WTC11 (cell line): ENCODE measurements around the gene CCM2L. TPM values are rescaled to one million over a fixed set of nuclear protein-coding genes. Genes with fewer than 3 reads are reported as not detected.

Source experiments
- ATAC-seq: fragments of 200-7000 bp; cut with Tn5 transposase; 2 replicates; pipeline ENCODE4 v1.10.0; 2021; ENCODE audit warnings: mild to moderate bottlenecking, moderate library complexity
- CTCF ChIA-PET: fragments of 300-600 bp; sonication (Branson Sonifier 250); formaldehyde crosslinking; loops from one replicate; lab custom pipeline; 2021; ENCODE audit warnings: antibody characterized with exemption; lab: Charles Lee
- POLR2A ChIA-PET: fragments of 350-600 bp; sonication (Branson Sonifier 250); formaldehyde crosslinking; loops from one replicate; lab custom pipeline; 2021; ENCODE audit warnings: antibody characterized with exemption; lab: Charles Lee
- DNase-seq: peaks from one replicate; pipeline ENCODE4 v3.0.0; 2021; ENCODE audit warnings: low spot score
- H3K27ac Mint-ChIP-seq: 2 replicates; pipeline ENCODE4 v1.8.0; 2021; ENCODE audit warnings: mixed read lengths
- H3K27me3 Mint-ChIP-seq: 2 replicates; pipeline ENCODE4 v1.8.0; 2021; ENCODE audit warnings: low read depth, mild to moderate bottlenecking, moderate library complexity, mixed read lengths
- H3K36me3 Mint-ChIP-seq: 2 replicates; pipeline ENCODE4 v1.8.0; 2021; ENCODE audit warnings: mixed read lengths
- H3K4me1 Mint-ChIP-seq: 2 replicates; pipeline ENCODE4 v1.8.0; 2022; ENCODE audit warnings: mixed read lengths
- H3K4me3 Mint-ChIP-seq: 2 replicates; pipeline ENCODE4 v1.8.0; 2021; ENCODE audit warnings: mild to moderate bottlenecking, moderate library complexity, mixed read lengths
- H3K9me3 Mint-ChIP-seq: 2 replicates; pipeline ENCODE4 v1.8.0; 2021; ENCODE audit warnings: mixed read lengths
- CBFB ChIP-seq: sonication (generic); formaldehyde crosslinking; IDR thresholded peaks from 2 replicates; pipeline ENCODE4 v1.8.1; 2022; ENCODE audit warnings: mild to moderate bottlenecking, low read depth, missing genetic modification reagents
- CREM ChIP-seq: sonication (generic); formaldehyde crosslinking; IDR thresholded peaks from 2 replicates; pipeline ENCODE4 v1.8.1; 2022; ENCODE audit warnings: mild to moderate bottlenecking, missing genetic modification reagents, moderate library complexity
- FOXK1 ChIP-seq: sonication (generic); formaldehyde crosslinking; IDR thresholded peaks from 2 replicates; pipeline ENCODE4 v1.8.0; 2022; ENCODE audit warnings: mild to moderate bottlenecking, moderate library complexity, missing genetic modification reagents
- HMGA2 ChIP-seq: fragments of 250-450 bp; sonication (Bioruptor Pico); IDR thresholded peaks from 2 replicates; pipeline ENCODE4 v1.4.0; 2021; ENCODE audit warnings: mild to moderate bottlenecking, moderate library complexity
- JUN ChIP-seq: sonication (generic); formaldehyde crosslinking; IDR thresholded peaks from 2 replicates; pipeline ENCODE4 v1.8.0; 2023; ENCODE audit warnings: mild to moderate bottlenecking, missing genetic modification reagents
- NR3C1 ChIP-seq: sonication (generic); formaldehyde crosslinking; conservative IDR thresholded peaks from 2 replicates; pipeline ENCODE4 v1.8.1; 2023; ENCODE audit warnings: low read depth, mild to moderate bottlenecking, missing genetic modification reagents
- OVOL2 ChIP-seq: fragments of 250-450 bp; sonication (Bioruptor Pico); IDR thresholded peaks from 2 replicates; pipeline ENCODE4 v1.9.0; 2021; ENCODE audit warnings: mild to moderate bottlenecking, borderline replicate concordance
- RORB ChIP-seq: fragments of 250-450 bp; sonication (Bioruptor Pico); IDR thresholded peaks from 2 replicates; pipeline ENCODE4 v1.9.0; 2021; ENCODE audit warnings: mild to moderate bottlenecking
- SMAD3 ChIP-seq: sonication (generic); formaldehyde crosslinking; IDR thresholded peaks from 2 replicates; pipeline ENCODE4 v1.8.0; 2022; ENCODE audit warnings: missing genetic modification reagents, mild to moderate bottlenecking, borderline replicate concordance
- SMAD4 ChIP-seq: sonication (generic); formaldehyde crosslinking; IDR thresholded peaks from 2 replicates; pipeline ENCODE4 v1.8.0; 2022; ENCODE audit warnings: mild to moderate bottlenecking, missing genetic modification reagents
- SP1 ChIP-seq: sonication (generic); formaldehyde crosslinking; conservative IDR thresholded peaks from 2 replicates; pipeline ENCODE4 v1.8.1; 2022; ENCODE audit warnings: missing genetic modification reagents
- ZNF138 ChIP-seq: sonication (generic); formaldehyde crosslinking; conservative IDR thresholded peaks from 2 replicates; pipeline ENCODE4 v1.8.1; 2022; ENCODE audit warnings: mild to moderate bottlenecking, moderate library complexity, missing genetic modification reagents
- ZNF263 ChIP-seq: sonication (generic); formaldehyde crosslinking; IDR thresholded peaks from 2 replicates; pipeline ENCODE4 v1.8.1; 2022; ENCODE audit warnings: low read depth, mild to moderate bottlenecking, moderate library complexity, missing genetic modification reagents
- ZNF423 ChIP-seq: fragments of 250-450 bp; sonication (Bioruptor Pico); IDR thresholded peaks from 2 replicates; pipeline ENCODE4 v2.1.2; 2022; ENCODE audit warnings: mild to moderate bottlenecking, moderate library complexity
- total RNA-seq: library from RNA; stranded (reverse); gene quantifications from 3 replicates; pipeline ENCODE4 v1.2.3, GENCODE V29; 2021
- TF ChIP-seq, protein P1 (sequence below): fragments of 250-450 bp; sonication (Bioruptor Pico); IDR thresholded peaks from 2 replicates; pipeline ENCODE4 v1.9.0; 2021; ENCODE audit warnings: mild to moderate bottlenecking, borderline replicate concordance
- TF ChIP-seq, protein P2 (sequence below): sonication (generic); formaldehyde crosslinking; IDR thresholded peaks from 2 replicates; pipeline ENCODE4 v1.8.0; 2023; ENCODE audit warnings: mild to moderate bottlenecking, missing genetic modification reagents
- TF ChIP-seq, protein P3 (sequence below): sonication (generic); formaldehyde crosslinking; IDR thresholded peaks from 2 replicates; pipeline ENCODE4 v1.8.0; 2023; ENCODE audit warnings: missing genetic modification reagents, mild to moderate bottlenecking, borderline replicate concordance

Gene CCM2L
- total RNA-seq, 1 experiment from 2014 or later = 7.8 TPM

DNA sequence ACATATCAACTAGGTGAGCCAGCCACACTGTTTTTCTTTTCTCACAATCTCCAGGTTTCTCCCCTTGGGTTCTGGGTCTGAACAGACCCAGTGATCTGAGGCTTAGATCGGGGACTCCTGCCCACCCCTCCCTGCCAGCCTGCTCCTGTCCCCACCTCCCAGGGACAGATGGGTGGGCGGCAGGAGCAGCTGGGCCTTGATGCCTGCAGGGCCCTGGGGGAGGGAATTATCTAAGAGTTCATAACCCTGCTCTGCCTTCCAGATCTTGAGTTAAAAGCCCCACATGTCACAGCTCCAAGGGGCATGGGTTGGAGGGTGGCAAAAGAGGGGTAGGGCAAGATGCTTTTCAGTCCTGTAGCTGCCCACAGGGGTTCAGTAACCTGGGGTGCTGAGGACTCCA lies 47.5 kb upstream of the CCM2L start:
- TF ChIP-seq, protein P1, sequence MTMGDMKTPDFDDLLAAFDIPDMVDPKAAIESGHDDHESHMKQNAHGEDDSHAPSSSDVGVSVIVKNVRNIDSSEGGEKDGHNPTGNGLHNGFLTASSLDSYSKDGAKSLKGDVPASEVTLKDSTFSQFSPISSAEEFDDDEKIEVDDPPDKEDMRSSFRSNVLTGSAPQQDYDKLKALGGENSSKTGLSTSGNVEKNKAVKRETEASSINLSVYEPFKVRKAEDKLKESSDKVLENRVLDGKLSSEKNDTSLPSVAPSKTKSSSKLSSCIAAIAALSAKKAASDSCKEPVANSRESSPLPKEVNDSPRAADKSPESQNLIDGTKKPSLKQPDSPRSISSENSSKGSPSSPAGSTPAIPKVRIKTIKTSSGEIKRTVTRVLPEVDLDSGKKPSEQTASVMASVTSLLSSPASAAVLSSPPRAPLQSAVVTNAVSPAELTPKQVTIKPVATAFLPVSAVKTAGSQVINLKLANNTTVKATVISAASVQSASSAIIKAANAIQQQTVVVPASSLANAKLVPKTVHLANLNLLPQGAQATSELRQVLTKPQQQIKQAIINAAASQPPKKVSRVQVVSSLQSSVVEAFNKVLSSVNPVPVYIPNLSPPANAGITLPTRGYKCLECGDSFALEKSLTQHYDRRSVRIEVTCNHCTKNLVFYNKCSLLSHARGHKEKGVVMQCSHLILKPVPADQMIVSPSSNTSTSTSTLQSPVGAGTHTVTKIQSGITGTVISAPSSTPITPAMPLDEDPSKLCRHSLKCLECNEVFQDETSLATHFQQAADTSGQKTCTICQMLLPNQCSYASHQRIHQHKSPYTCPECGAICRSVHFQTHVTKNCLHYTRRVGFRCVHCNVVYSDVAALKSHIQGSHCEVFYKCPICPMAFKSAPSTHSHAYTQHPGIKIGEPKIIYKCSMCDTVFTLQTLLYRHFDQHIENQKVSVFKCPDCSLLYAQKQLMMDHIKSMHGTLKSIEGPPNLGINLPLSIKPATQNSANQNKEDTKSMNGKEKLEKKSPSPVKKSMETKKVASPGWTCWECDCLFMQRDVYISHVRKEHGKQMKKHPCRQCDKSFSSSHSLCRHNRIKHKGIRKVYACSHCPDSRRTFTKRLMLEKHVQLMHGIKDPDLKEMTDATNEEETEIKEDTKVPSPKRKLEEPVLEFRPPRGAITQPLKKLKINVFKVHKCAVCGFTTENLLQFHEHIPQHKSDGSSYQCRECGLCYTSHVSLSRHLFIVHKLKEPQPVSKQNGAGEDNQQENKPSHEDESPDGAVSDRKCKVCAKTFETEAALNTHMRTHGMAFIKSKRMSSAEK = no peak
- TF ChIP-seq SMAD3 (no peak), ZNF263 (no peak), JUN (CRISPR knock-in tag) (no peak), HMGA2 (CRISPR knock-in tag) (no peak), ZNF423 (CRISPR knock-in tag) (no peak), ZNF138 (no peak), CBFB (CRISPR knock-in tag) (no peak), SMAD4 (no peak), OVOL2 (CRISPR knock-in tag) (no peak), SP1 (CRISPR knock-in tag) (no peak), RORB (CRISPR knock-in tag) (no peak), CREM (CRISPR knock-in tag) (no peak), NR3C1 (CRISPR knock-in tag) (no peak), FOXK1 (CRISPR knock-in tag) (no peak)
- TF ChIP-seq, protein P2, sequence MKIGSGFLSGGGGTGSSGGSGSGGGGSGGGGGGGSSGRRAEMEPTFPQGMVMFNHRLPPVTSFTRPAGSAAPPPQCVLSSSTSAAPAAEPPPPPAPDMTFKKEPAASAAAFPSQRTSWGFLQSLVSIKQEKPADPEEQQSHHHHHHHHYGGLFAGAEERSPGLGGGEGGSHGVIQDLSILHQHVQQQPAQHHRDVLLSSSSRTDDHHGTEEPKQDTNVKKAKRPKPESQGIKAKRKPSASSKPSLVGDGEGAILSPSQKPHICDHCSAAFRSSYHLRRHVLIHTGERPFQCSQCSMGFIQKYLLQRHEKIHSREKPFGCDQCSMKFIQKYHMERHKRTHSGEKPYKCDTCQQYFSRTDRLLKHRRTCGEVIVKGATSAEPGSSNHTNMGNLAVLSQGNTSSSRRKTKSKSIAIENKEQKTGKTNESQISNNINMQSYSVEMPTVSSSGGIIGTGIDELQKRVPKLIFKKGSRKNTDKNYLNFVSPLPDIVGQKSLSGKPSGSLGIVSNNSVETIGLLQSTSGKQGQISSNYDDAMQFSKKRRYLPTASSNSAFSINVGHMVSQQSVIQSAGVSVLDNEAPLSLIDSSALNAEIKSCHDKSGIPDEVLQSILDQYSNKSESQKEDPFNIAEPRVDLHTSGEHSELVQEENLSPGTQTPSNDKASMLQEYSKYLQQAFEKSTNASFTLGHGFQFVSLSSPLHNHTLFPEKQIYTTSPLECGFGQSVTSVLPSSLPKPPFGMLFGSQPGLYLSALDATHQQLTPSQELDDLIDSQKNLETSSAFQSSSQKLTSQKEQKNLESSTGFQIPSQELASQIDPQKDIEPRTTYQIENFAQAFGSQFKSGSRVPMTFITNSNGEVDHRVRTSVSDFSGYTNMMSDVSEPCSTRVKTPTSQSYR (CRISPR knock-in tag) = no peak
- TF ChIP-seq, protein P3, sequence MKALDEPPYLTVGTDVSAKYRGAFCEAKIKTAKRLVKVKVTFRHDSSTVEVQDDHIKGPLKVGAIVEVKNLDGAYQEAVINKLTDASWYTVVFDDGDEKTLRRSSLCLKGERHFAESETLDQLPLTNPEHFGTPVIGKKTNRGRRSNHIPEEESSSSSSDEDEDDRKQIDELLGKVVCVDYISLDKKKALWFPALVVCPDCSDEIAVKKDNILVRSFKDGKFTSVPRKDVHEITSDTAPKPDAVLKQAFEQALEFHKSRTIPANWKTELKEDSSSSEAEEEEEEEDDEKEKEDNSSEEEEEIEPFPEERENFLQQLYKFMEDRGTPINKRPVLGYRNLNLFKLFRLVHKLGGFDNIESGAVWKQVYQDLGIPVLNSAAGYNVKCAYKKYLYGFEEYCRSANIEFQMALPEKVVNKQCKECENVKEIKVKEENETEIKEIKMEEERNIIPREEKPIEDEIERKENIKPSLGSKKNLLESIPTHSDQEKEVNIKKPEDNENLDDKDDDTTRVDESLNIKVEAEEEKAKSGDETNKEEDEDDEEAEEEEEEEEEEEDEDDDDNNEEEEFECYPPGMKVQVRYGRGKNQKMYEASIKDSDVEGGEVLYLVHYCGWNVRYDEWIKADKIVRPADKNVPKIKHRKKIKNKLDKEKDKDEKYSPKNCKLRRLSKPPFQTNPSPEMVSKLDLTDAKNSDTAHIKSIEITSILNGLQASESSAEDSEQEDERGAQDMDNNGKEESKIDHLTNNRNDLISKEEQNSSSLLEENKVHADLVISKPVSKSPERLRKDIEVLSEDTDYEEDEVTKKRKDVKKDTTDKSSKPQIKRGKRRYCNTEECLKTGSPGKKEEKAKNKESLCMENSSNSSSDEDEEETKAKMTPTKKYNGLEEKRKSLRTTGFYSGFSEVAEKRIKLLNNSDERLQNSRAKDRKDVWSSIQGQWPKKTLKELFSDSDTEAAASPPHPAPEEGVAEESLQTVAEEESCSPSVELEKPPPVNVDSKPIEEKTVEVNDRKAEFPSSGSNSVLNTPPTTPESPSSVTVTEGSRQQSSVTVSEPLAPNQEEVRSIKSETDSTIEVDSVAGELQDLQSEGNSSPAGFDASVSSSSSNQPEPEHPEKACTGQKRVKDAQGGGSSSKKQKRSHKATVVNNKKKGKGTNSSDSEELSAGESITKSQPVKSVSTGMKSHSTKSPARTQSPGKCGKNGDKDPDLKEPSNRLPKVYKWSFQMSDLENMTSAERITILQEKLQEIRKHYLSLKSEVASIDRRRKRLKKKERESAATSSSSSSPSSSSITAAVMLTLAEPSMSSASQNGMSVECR = no peak
- Mint-ChIP-seq H3K9me3 (no peaks in the 10 kb centered on the region), H3K27ac (no peak overlapping the region), H3K4me3 (no peak overlapping the region), H3K36me3 (no peaks in the 10 kb centered on the region), H3K4me1 (peaks cover 13% of the 10 kb centered on the region), H3K27me3 (peaks cover 46% of the 10 kb centered on the region)
- ChIA-PET CTCF (interaction anchor here (1.5 to 2.5 kb wide), 5 partner anchors 10 to 116 kb away, joined by 3 to 18 read pairs (median 6); partner anchors contain the start of gene PDRG1), POLR2A (no interaction called here)
- DNase-seq (no peak), ATAC-seq (no peak)
